ENCODE data around the gene COQ9. TPM values are rescaled to one million over a fixed set of nuclear protein-coding genes. Genes with fewer than 3 reads are reported as not detected.
"Not testable (repeated sequence)": the region's sequence is repeated elsewhere in the genome, so short reads cannot be mapped to it uniquely, and the experiment has no call there.

The COQ9 gene
- total RNA-seq, 1 experiment from 2014 or later, result 32.9 TPM

- H4K5ac ChIP-seq (ENCODE audit: insufficient read length, low read depth, low read length); H2BK15ac ChIP-seq (ENCODE audit: low read depth, low read length); H3K23me2 ChIP-seq (ENCODE audit: insufficient read length, low read depth, low read length, poor library complexity, severe bottlenecking); H3K27ac ChIP-seq (ENCODE audit: insufficient read length, low read depth, low read length); H2AK5ac ChIP-seq (ENCODE audit: insufficient read length, low read length); H3T11ph ChIP-seq (ENCODE audit: low read length); H3K4me1 Mint-ChIP-seq; H3K27me3 Mint-ChIP-seq (ENCODE audit: low read depth); H2BK12ac ChIP-seq (ENCODE audit: insufficient read length, low read depth, low read length); H3K9ac ChIP-seq (ENCODE audit: extremely low read depth, insufficient read length, low read length); H3K14ac ChIP-seq (ENCODE audit: insufficient read depth, low read length); H3K79me2 ChIP-seq (ENCODE audit: insufficient read depth, low read length); H3K56ac ChIP-seq (ENCODE audit: insufficient read length, low read depth, low read length); H3K9me3 ChIP-seq (ENCODE audit: control insufficient read depth, low read depth, low read length); H4K20me1 ChIP-seq (ENCODE audit: control insufficient read depth, insufficient read depth, insufficient read length); H4K91ac ChIP-seq (ENCODE audit: insufficient read length, low read depth, low read length); H3K18ac ChIP-seq (ENCODE audit: insufficient read length, low read depth, low read length); H4K8ac ChIP-seq (replicated peaks; ENCODE audit: insufficient read length, low read depth, low read length); H3K4me2 ChIP-seq (ENCODE audit: insufficient read depth, insufficient read length, low read length); H2BK120ac ChIP-seq (ENCODE audit: low read depth, low read length, poor library complexity, severe bottlenecking); H3K23ac ChIP-seq (ENCODE audit: insufficient read length, low read depth, low read length); H2BK5ac ChIP-seq (ENCODE audit: insufficient read length, low read length); H3K4ac ChIP-seq (ENCODE audit: low read depth, low read length); H3K4me1 ChIP-seq (ENCODE audit: insufficient read depth, low read length); H2BK20ac ChIP-seq (ENCODE audit: low read depth, low read length, poor library complexity, severe bottlenecking); H3K79me1 ChIP-seq (ENCODE audit: insufficient read depth, low read depth, low read length, poor library complexity, severe bottlenecking); DNase-seq; H3K4me3 Mint-ChIP-seq; H3K27me3 ChIP-seq (ENCODE audit: insufficient read depth, low read length); H3K27ac Mint-ChIP-seq; H2AFZ ChIP-seq (ENCODE audit: low read length): not testable (repeated sequence)
- no CpG with 5 or more reads among the region's 8 CpGs for WGBS (ENCODE audit: extremely low coverage, insufficient read length, low lambda C conversion rate)
- Mint-ChIP-seq H3K9me3 (peaks cover 12 to 18% of the 10 kb centered on the region in 2 experiments; a peak in 4 of 5 replicates), H3K36me3 (ENCODE audit: insufficient read depth in 1 of 3, low read depth in 3 of 3) (peaks cover 39 to 58% (median 46%) of the 10 kb centered on the region in 3 experiments)
These were observed 6.7 kb upstream of the COQ9 start for GRCh38 chr16:57440551-57440950.

Measured in H9 (cell line).